ENCODE data around the gene UBE2R2.
A peak's percentile ranks its signal among the peaks of the same experiment; 100 is the strongest.
"Not testable (repeated sequence)": the region's sequence is repeated elsewhere in the genome, so short reads cannot be mapped to it uniquely, and the experiment has no call there.

Gene UBE2R2

GRCh38 chr9:33820231-33820745, 3.3 kb downstream of the UBE2R2 start:
- Histone ChIP-seq H3K27me3 (ENCODE audit: insufficient read depth, low read length, poor library complexity) (no peaks in the 10 kb centered on the region), H3K4me2 (ENCODE audit: insufficient read depth, low read length) (peak overlapping the region; percentile 70), H3K4me1 (ENCODE audit: insufficient read depth, low read length) (peaks cover 36% of the 10 kb centered on the region), H3K79me2 (ENCODE audit: insufficient read depth, low read length) (peaks cover 90% of the 10 kb centered on the region), H3K4me3 (ENCODE audit: low read depth in 1 of 2, low read length in 2 of 2) (peak overlapping the region in 1 of 2 experiments; percentile 99; a peak in 1 of 4 replicates), H3K36me3 (ENCODE audit: insufficient read depth, low read length) (peaks cover 11% of the 10 kb centered on the region), H3K27ac (ENCODE audit: low read length) (no peak overlapping the region), H3K9me3 (ENCODE audit: insufficient read depth, low read length, severe bottlenecking) (no peaks in the 10 kb centered on the region), H2AFZ (ENCODE audit: low read depth, low read length) (no peak overlapping the region), H3K9ac (ENCODE audit: low read depth, low read length) (no peak overlapping the region), H4K20me1 (ENCODE audit: insufficient read depth, low read length) (peaks cover 49% of the 10 kb centered on the region)
- TF ChIP-seq EZH2 (IDR thresholded peaks at IDR 0.05; ENCODE audit: borderline replicate concordance, low read depth, low read length, severe bottlenecking) (no peak), CTCF (IDR thresholded peaks at IDR 0.05; ENCODE audit: borderline replicate concordance, extremely low read depth, low read length, poor library complexity, severe bottlenecking) (no peak)
- no peak for ATAC-seq (ENCODE audit: insufficient read depth, low read depth)
- no peak for DNase-seq

GRCh38 chr9:33823801-33824200, 6.8 kb downstream of the UBE2R2 start:
- no peak for TF ChIP-seq EZH2 (IDR thresholded peaks at IDR 0.05; ENCODE audit: borderline replicate concordance, low read depth, low read length, severe bottlenecking)
- no peak for TF ChIP-seq CTCF (IDR thresholded peaks at IDR 0.05; ENCODE audit: borderline replicate concordance, extremely low read depth, low read length, poor library complexity, severe bottlenecking)
- DNase-seq (no peak), ATAC-seq (ENCODE audit: insufficient read depth, low read depth) (no peak)
- H3K9me3 ChIP-seq (ENCODE audit: insufficient read depth, low read length, severe bottlenecking), result no peaks in the 10 kb centered on the region
- H3K36me3 ChIP-seq (ENCODE audit: insufficient read depth, low read length), result peaks cover 17% of the 10 kb centered on the region
- no peak overlapping the region for H2AFZ ChIP-seq (ENCODE audit: low read depth, low read length)
- no peak overlapping the region for H3K4me3 ChIP-seq (ENCODE audit: low read depth in 1 of 2, low read length in 2 of 2)
- H3K4me2 ChIP-seq (ENCODE audit: insufficient read depth, low read length), result no peak overlapping the region
- peaks cover 23% of the 10 kb centered on the region for H3K4me1 ChIP-seq (ENCODE audit: insufficient read depth, low read length)
- H3K79me2 ChIP-seq (ENCODE audit: insufficient read depth, low read length), result peaks cover 100% of the 10 kb centered on the region
- no peak overlapping the region for H3K9ac ChIP-seq (ENCODE audit: low read depth, low read length)
- peaks cover 70% of the 10 kb centered on the region for H4K20me1 ChIP-seq (ENCODE audit: insufficient read depth, low read length)
- no peak overlapping the region for H3K27ac ChIP-seq (ENCODE audit: low read length)
- H3K27me3 ChIP-seq (ENCODE audit: insufficient read depth, low read length, poor library complexity), result no peaks in the 10 kb centered on the region

DNA sequence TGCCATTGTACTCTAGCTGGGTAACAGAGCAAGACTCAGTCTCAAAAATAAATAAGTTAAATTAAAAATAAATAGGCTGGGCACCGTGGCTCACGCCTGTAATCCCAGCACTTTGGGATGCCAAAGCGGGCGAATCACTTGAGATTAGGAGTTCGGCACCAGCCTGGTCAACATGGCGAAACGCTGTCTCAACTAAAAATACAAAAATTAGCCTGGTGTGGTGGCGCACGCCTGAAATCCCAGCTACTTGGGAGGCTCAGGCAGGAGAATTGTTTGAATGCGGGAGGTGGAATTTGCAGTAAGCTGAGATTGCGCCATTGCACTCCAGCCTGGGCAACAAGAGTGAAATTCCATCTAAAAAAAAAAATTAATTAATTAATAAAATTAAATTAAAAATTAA, 10.3 kb downstream of the UBE2R2 start:
- H3K27ac ChIP-seq (ENCODE audit: low read length); H3K9ac ChIP-seq (ENCODE audit: low read depth, low read length); DNase-seq; H3K4me2 ChIP-seq (ENCODE audit: insufficient read depth, low read length); H2AFZ ChIP-seq (ENCODE audit: low read depth, low read length); H3K4me3 ChIP-seq (ENCODE audit: low read depth in 1 of 2, low read length in 2 of 2); H3K4me1 ChIP-seq (ENCODE audit: insufficient read depth, low read length); H3K27me3 ChIP-seq (ENCODE audit: insufficient read depth, low read length, poor library complexity); H3K9me3 ChIP-seq (ENCODE audit: insufficient read depth, low read length, severe bottlenecking); ATAC-seq (ENCODE audit: insufficient read depth, low read depth): not testable (repeated sequence)
- H3K79me2 ChIP-seq (ENCODE audit: insufficient read depth, low read length), result peaks cover 98% of the 10 kb centered on the region
- H4K20me1 ChIP-seq (ENCODE audit: insufficient read depth, low read length), result peaks cover 51% of the 10 kb centered on the region; the same call in 1 of the 2 replicates
- peaks cover 15% of the 10 kb centered on the region for H3K36me3 ChIP-seq (ENCODE audit: insufficient read depth, low read length)

GRCh38 chr9:33829641-33830230, 12.8 kb downstream of the UBE2R2 start:
- peaks cover 54% of the 10 kb centered on the region; the same call in 1 of the 2 replicates for H4K20me1 ChIP-seq (ENCODE audit: insufficient read depth, low read length)
- not testable (repeated sequence) for ATAC-seq (ENCODE audit: insufficient read depth, low read depth); H3K27me3 ChIP-seq (ENCODE audit: insufficient read depth, low read length, poor library complexity); H2AFZ ChIP-seq (ENCODE audit: low read depth, low read length); H3K4me3 ChIP-seq (ENCODE audit: low read depth in 1 of 2, low read length in 2 of 2); H3K9ac ChIP-seq (ENCODE audit: low read depth, low read length); H3K27ac ChIP-seq (ENCODE audit: low read length); DNase-seq; H3K4me2 ChIP-seq (ENCODE audit: insufficient read depth, low read length); H3K4me1 ChIP-seq (ENCODE audit: insufficient read depth, low read length); H3K9me3 ChIP-seq (ENCODE audit: insufficient read depth, low read length, severe bottlenecking); H3K36me3 ChIP-seq (ENCODE audit: insufficient read depth, low read length)
- peaks cover 98% of the 10 kb centered on the region for H3K79me2 ChIP-seq (ENCODE audit: insufficient read depth, low read length)
